Measurements from ENCODE around the gene HTT-AS. TPM values are rescaled to one million over a fixed set of nuclear protein-coding genes. Genes with fewer than 3 reads are reported as not detected.

HTT-AS gene
- total RNA-seq, 1 donor from 2014 or later, result not detected

GRCh38 chr4:3087115-3087797 lies 12.9 kb upstream of the HTT-AS start:
- no peak for ATAC-seq

DNA sequence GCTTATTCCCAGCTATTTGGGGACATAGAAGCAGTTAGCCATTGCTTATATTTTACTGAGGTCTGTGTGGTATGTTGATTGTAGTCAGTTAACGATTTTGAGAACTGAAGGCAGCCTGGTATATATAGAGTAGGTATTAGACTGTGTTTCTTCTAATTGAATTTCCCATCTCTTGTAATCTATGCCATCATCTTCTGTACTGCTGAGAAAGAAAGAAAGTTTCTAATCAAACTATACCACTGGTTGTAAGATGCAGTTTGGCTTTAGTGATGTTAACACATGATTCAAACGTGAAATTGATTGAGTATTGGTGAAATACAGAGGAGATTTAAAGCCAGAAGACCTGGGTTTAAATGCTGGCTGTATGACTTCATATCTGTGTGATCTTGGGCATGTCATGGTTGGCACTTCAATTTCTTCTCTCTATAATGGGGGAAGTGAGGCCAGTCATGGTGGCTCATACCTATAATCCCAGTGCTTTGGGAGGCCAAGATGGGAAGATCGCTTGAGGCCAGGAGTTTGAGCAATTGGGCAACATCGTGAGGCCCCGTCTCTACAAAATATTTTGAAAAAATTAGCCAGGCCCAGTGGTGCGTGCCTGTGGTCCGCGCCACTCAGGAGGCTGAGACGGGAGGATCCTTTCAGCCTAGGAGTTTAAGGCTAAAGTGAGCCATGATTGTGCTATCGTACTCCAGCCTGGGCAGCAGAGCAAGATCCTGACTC lies 11.8 kb upstream of the HTT-AS start:
- no peak for ATAC-seq

DNA sequence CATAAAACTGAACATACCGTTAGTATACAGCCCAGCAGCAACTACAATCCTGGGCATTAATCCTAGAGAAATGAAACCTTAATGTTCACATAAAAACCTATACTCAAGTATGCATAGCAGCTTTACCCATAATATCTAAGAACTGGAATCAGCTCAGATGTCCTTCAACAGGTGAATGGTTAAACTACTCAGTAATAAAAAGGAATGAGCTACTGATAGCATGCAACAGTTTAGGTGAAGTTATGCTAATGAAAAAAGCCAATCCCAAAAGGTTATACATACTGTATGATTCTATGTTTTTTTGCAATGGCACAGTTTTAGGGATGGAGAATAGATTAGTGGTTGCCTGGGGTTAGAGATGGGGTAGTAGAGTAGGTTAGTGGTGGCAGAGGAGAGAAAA lies 9.4 kb upstream of the HTT-AS start:
- ATAC-seq, result no peak

- ATAC-seq, result no peak
Measured at GRCh38 chr4:3082925-3083515, 8.7 kb upstream of the HTT-AS start.

- ATAC-seq, result no peak
Measured at GRCh38 chr4:3079694-3080123, 5.4 kb upstream of the HTT-AS start.

- ATAC-seq, result no peak
Measured at GRCh38 chr4:3077796-3078195, 3.5 kb upstream of the HTT-AS start.

- ATAC-seq, result no peak
Measured at GRCh38 chr4:3075652-3075981, 1.3 kb upstream of the HTT-AS start.

- no peak for ATAC-seq
Measured at GRCh38 chr4:3074846-3075651, 711 bp upstream of the HTT-AS start.

GRCh38 chr4:3073158-3074077 lies 920 bp downstream of the HTT-AS start:
- no peak for ATAC-seq

DNA sequence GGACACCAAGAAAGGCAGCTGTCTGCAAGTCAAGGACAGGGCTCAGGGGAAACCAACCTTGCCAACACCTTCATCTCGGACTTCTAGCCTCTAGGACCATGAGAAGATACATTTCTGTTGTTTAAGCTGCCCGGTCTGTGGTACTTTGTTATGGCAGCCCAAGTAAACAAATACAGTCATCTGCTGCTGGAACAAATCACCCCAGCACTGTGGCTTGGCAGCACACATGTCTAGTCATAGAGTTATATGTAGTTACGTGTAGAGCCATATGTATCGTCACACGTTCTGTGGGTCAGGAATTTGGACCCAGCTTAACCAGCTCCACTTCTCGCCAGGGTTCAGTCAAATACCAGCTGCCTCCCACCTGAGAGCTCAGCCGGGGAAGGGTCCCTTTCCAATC lies 2.5 kb downstream of the HTT-AS start:
- no peak for ATAC-seq

DNA sequence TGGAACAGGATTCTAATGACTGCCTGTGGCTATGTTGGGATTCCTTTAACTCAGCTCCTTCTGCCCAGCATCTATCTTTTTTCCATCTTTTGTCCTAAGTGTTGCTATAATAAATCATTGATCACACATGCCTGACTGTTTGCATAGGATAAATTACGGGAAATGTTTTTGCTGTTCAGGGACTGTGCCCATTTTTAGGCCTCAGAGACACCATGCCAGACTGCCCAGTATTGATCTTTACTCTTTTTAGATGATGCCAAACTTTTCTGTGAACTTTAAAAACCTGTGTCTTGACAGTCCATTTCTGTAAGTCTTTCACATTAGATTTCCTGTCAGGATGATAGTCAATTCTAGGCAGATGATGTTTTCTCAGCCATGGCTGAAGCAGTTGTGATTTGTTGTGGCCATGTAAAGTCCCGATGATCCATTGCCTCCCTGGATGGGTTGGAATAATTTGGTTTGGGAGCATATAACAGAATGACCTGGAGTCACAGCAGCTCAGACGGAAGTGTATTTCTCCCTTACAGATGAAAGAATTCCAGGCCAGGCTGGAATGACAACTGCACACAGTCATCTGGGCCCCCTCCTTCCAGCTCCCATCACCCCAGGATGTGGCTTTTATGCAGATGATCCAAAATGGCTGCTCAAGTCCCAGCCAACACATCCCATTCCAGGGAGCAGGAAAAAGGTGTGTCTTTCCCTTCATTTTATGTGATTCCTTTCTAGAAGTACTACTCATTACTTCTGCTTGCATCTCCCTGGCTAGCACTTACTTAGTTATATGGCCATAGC lies 3.4 kb downstream of the HTT-AS start:
- ATAC-seq, result no peak

DNA sequence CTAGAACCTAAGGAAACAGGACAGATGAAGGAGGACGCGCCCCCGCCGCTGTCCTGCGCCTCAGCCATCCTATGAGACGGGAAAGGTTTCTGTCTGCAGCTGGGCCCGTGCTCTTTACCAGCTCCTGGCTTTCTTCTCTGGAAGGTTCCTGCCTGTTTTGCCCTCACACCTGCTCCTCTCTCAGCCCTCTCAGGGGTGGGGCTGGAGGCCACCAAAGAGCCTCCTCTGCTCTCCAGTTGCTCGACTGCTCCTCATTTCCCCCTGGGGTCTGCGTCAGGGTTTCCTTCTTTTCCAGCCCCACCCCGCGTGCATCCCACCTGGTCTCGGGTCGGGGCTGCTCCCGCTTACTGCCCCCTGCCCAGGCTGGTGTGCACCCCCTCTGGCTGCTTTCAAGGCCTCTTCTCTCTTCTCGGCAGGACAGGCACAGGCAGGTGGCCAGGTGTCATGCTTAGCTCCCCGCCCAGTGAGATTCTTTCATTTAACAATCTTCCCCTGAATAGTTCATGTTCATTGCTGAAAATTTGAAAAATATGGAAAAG lies 4.6 kb downstream of the HTT-AS start:
- no peak for ATAC-seq

- no peak for ATAC-seq
Measured at GRCh38 chr4:3067473-3068001, 6.8 kb downstream of the HTT-AS start.

DNA sequence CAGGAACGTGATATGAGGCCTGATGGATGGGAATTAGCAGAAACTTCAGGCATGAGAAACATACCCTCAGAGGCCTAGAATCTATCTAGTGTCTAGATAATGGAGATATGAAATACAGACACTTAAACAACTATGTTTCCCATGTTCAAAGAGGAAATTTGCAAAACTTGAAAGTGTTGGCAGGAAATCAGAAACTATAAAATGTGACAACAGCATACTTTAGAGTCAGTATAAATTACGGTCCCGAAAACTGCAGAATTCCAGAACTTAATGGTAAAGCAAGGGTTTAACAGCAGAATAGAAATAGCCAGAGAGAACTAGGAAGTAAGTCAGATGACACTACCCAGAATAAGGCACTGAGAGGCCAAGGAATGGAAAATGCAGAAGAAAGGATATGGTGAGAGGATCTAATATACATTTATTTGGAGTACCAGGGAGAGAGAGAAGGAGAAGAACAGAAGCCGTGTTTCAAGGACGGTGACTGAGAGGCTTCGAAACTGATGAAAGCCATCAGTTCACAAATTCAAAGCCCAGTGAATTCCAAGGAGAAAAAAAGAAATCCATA lies 7.4 kb downstream of the HTT-AS start:
- ATAC-seq, result no peak

DNA sequence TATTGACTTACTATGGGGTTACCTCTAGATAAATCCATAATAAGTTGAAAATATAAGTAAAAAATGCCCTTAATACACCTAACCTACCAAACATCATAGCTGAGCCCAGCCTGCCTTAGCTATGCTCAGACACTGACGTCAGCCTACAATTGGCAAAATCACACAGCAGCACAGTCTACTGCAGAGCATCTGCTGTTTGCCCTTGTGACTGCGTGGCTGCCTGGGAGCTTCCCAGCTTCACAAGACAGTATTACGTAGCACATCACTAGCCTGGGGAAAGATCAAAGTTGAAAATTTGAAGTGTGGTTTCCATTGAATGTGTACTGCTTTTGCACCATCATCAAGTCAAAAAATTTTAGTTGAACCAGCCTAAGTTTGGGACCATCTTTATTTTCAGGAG lies 8.8 kb downstream of the HTT-AS start:
- ATAC-seq, result no peak

DNA sequence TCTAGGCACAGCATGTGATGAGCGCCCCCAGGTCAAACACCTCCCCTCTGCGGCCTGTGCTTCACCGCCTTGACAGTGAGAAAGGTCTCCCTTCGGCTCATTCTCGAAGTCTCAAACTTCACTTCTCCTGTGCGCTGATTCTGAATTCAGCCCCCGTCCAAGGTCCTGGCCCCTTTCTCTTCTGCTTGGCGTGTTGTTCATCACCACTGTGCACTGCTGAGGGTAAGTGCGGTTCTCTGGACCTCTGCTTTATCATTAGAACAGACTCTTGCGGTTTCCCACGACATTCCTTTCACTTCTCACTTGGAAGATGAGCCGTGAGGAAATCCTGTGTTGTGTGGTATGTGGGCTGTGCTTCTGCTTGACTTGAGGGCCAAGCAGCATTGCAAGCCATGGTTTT lies 11.9 kb downstream of the HTT-AS start:
- ATAC-seq, result no peak

DNA sequence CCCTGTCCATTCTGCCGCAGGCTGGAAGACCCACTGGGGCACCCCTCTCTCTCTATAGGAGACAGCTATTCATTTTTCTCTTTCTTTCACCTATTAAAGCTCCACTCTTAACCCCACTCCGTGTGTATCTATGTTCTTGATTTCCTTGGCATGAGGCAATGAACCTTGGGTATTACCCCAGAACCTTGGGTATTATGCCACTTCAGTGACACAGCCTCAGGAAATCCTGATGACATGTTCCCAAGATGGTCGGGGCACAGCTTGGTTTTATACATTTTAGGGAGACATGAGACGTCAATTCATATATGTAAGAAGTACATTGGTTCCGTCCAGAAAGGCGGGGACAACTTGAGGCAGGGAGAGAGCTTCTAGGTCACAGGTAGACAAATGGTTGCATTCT lies 13.4 kb downstream of the HTT-AS start:
- no peak for ATAC-seq

DNA sequence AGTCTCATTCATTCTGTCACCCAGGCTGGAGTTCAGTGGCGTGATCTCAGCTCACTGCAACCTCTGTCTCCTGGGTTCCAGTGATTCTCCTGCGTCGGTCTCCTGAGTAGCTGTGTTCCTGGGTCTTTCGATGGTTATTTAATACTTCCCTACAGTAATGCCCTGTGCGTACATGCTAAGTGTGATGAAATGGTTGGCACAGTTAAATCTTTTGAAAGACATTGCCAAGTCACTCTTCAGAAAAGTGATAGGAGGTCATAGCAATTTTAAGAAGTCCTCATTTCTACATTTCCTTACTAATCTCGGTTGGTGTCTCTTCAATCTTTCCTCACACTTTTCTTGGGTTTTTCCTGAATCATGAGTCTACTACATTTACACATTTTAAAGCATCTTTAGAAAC lies 14.4 kb downstream of the HTT-AS start:
- ATAC-seq, result no peak

GRCh38 chr4:3054169-3054759 lies 20.1 kb downstream of the HTT-AS start:
- ATAC-seq, result no peak

Data from esophagus mucosa (tissue), 1 donor.